IMR-90 (cell line): ENCODE data around the gene NUAK1. TPM values are rescaled to one million over a fixed set of nuclear protein-coding genes. Genes with fewer than 3 reads are reported as not detected.

ENCODE experiments used
- ATAC-seq: fragments of 200-7000 bp; cut with Tn5 transposase; 2 replicates; pipeline ENCODE4 v1.9.1; 2020; ENCODE audit warnings: low read depth, mild to moderate bottlenecking, moderate library complexity
- BruUV-seq: library from RNA; stranded (reverse); fragments of 400-500 nt; replicated peaks from 2 replicates; lab custom pipeline; 2021; lab: Mats Ljungman, UMichigan
- CTCF ChIA-PET: fragments of 300-600 bp; formaldehyde crosslinking; extraction: SDS; loops from one replicate; lab custom pipeline; 2021; ENCODE audit warnings: antibody characterized with exemption; lab: Yijun Ruan, JAX
- POLR2A ChIA-PET: fragments of 300-600 bp; sonication (Branson Sonifier 250); formaldehyde crosslinking; loops from one replicate; lab custom pipeline; 2022; ENCODE audit warnings: antibody characterized with exemption; ENCODE audit not compliant: unreplicated experiment; lab: Charles Lee
- DNase-seq: peaks from one replicate; pipeline ENCODE4 v3.0.0; 2013
- H2AFZ ChIP-seq: replicated peaks from 2 replicates; pipeline ENCODE3; 2013; ENCODE audit warnings: low read length, mild to moderate bottlenecking; ENCODE audit not compliant: poor library complexity
- H2AK5ac ChIP-seq: 2 replicates; pipeline ENCODE4 v1.6.1; 2013; ENCODE audit warnings: low read depth, low read length, inconsistent platforms
- H2AK9ac ChIP-seq: replicated peaks from 2 replicates; pipeline ENCODE3; 2013; ENCODE audit warnings: mild to moderate bottlenecking, low read depth, low read length, moderate library complexity; ENCODE audit not compliant: poor library complexity
- H2BK120ac ChIP-seq: 2 replicates; pipeline ENCODE4 v1.6.1; 2013; ENCODE audit warnings: low read depth, low read length, inconsistent platforms
- H2BK15ac ChIP-seq: 3 replicates; pipeline ENCODE4 v1.6.1; 2013; ENCODE audit warnings: low read depth, low read length, inconsistent platforms
- H2BK20ac ChIP-seq: 2 replicates; pipeline ENCODE4 v1.6.1; 2013; ENCODE audit warnings: low read depth, mild to moderate bottlenecking, inconsistent platforms, low read length, moderate library complexity
- H2BK5ac ChIP-seq: 2 replicates; pipeline ENCODE4 v1.6.1; 2013; ENCODE audit warnings: mild to moderate bottlenecking, low read depth, low read length, inconsistent platforms; ENCODE audit not compliant: poor library complexity, severe bottlenecking
- H3K14ac ChIP-seq: replicated peaks from 2 replicates; pipeline ENCODE4 v1.6.1; 2013; ENCODE audit warnings: low read depth, low read length, inconsistent platforms
- H3K18ac ChIP-seq: 2 replicates; pipeline ENCODE4 v1.6.1; 2013; ENCODE audit warnings: low read depth, low read length, control low read depth
- H3K23ac ChIP-seq: 2 replicates; pipeline ENCODE4 v1.6.1; 2013; ENCODE audit warnings: low read depth, low read length, inconsistent platforms
- H3K27ac ChIP-seq: 2 replicates; pipeline ENCODE4 v1.5.1; 2013; ENCODE audit warnings: mild to moderate bottlenecking, control low read depth, low read length; ENCODE audit not compliant: insufficient read depth
- H3K27me3 ChIP-seq: 2 replicates; pipeline ENCODE4 v1.6.1; 2013; ENCODE audit warnings: low read length; ENCODE audit not compliant: control insufficient read depth, insufficient read depth
- H3K36me3 ChIP-seq: 2 replicates; pipeline ENCODE4 v1.6.1; 2013; ENCODE audit warnings: low read length, mixed read lengths; ENCODE audit not compliant: control insufficient read depth, insufficient read depth
- H3K4ac ChIP-seq: 2 replicates; pipeline ENCODE4 v1.6.1; 2013; ENCODE audit warnings: low read depth, low read length, inconsistent platforms
- H3K4me1 ChIP-seq: 2 replicates; pipeline ENCODE4 v1.6.1; 2013; ENCODE audit warnings: low read length, mixed read lengths; ENCODE audit not compliant: control insufficient read depth, insufficient read depth
- H3K4me2 ChIP-seq: 2 replicates; pipeline ENCODE4 v1.6.1; 2013; ENCODE audit warnings: low read depth, mild to moderate bottlenecking, control low read depth, low read length, moderate library complexity
- H3K4me3 ChIP-seq: 2 replicates; pipeline ENCODE4 v1.5.1; 2013; ENCODE audit warnings: low read depth, mild to moderate bottlenecking, control low read depth, low read length, moderate library complexity; ENCODE audit not compliant: insufficient read depth
- H3K56ac ChIP-seq: 2 replicates; pipeline ENCODE4 v1.6.1; 2013; ENCODE audit warnings: low read length, inconsistent platforms; ENCODE audit not compliant: insufficient read depth; ENCODE audit errors: extremely low read depth
- H3K79me1 ChIP-seq, 2 experiments: 2 replicates each; pipeline ENCODE4 v1.6.1; 2013; ENCODE audit warnings: low read length in 2 of 2, inconsistent platforms in 1 of 2, low read depth in 1 of 2
- H3K9ac ChIP-seq: 2 replicates; pipeline ENCODE4 v1.6.1; 2013; ENCODE audit warnings: low read depth, low read length, control low read depth
- H3K9me1 ChIP-seq: 2 replicates; pipeline ENCODE4 v1.6.1; 2013; ENCODE audit warnings: low read length, inconsistent platforms; ENCODE audit not compliant: insufficient read depth
- H3K9me3 ChIP-seq: 2 replicates; pipeline ENCODE4 v1.6.1; 2013; ENCODE audit warnings: low read length; ENCODE audit not compliant: control insufficient read depth, insufficient read depth
- H4K20me1 ChIP-seq: 2 replicates; pipeline ENCODE4 v1.6.1; 2013; ENCODE audit warnings: low read length, inconsistent platforms; ENCODE audit not compliant: insufficient read depth
- H4K5ac ChIP-seq: 2 replicates; pipeline ENCODE4 v1.6.1; 2013; ENCODE audit warnings: mild to moderate bottlenecking, low read depth, low read length, control low read depth
- H4K8ac ChIP-seq, 2 experiments: 2 replicates each; pipeline ENCODE4 v1.6.1; 2013; ENCODE audit warnings: low read depth in 2 of 2, low read length in 2 of 2, control low read depth in 1 of 2, inconsistent platforms in 1 of 2
- H4K91ac ChIP-seq: 2 replicates; pipeline ENCODE4 v1.6.1; 2013; ENCODE audit warnings: low read depth, low read length, inconsistent platforms; ENCODE audit not compliant: insufficient read depth
- FOS ChIP-seq: fragments of 150-350 bp; IDR thresholded peaks from 2 replicates; pipeline ENCODE4 v1.6.1; 2016; ENCODE audit warnings: low read depth, low read length
- WGBS, 2 experiments: methylation state at CpG; one replicate each; pipeline versions ENCODE4 v1.1.5 to v1.1.7; 2013; ENCODE audit warnings: missing lambda C conversion rate in 2 of 2; ENCODE audit not compliant: insufficient read length in 1 of 2; ENCODE audit errors: extremely low coverage in 2 of 2; 5-methylcytosine and 5-hydroxymethylcytosine counted together
- dilution Hi-C: fragments of 300-500 bp; cut with HindIII; formaldehyde crosslinking; loops from one replicate; pipeline ENCODE4 v1.14.3; 2018; ENCODE audit warnings: low sequenced_read_pairs; ENCODE audit not compliant: unreplicated experiment
- in situ Hi-C: fragments of 300-500 bp; cut with MboI; formaldehyde crosslinking; loops from 3 replicates; pipeline ENCODE4 v1.14.3; 2019; ENCODE audit warnings: low sequenced_read_pairs, inconsistent platforms, mixed read lengths
- intact Hi-C: fragments of 100-400 bp; cut with micrococcal nuclease; formaldehyde crosslinking; loops from 2 replicates; pipeline ENCODE4 v1.10.0; 2022
- polyA plus RNA-seq, 3 experiments: library from polyadenylated mRNA; depleted of rRNA; stranded (reverse); fragments of >200 nt; gene quantifications; 2 replicates each; pipeline ENCODE4 v1.2.3, GENCODE V29; 2012; ENCODE audit warnings: low replicate concordance in 1 of 3
- total RNA-seq: library from RNA; depleted of rRNA; stranded (reverse); fragments of >200 nt; gene quantifications from 2 replicates; pipeline ENCODE4 v1.2.3, GENCODE V29; 2012
- TF ChIP-seq, protein P1 (sequence below): conservative IDR thresholded peaks from 2 replicates; pipeline ENCODE4 v1.5.1; 2012; ENCODE audit warnings: mild to moderate bottlenecking, low read depth, low read length, improper control_type of control experiment

The NUAK1 gene
- total and polyA plus RNA-seq, 2 of the 4 experiments (the other 2 are of a cell fraction): 4.8 to 8.8 TPM

DNA sequence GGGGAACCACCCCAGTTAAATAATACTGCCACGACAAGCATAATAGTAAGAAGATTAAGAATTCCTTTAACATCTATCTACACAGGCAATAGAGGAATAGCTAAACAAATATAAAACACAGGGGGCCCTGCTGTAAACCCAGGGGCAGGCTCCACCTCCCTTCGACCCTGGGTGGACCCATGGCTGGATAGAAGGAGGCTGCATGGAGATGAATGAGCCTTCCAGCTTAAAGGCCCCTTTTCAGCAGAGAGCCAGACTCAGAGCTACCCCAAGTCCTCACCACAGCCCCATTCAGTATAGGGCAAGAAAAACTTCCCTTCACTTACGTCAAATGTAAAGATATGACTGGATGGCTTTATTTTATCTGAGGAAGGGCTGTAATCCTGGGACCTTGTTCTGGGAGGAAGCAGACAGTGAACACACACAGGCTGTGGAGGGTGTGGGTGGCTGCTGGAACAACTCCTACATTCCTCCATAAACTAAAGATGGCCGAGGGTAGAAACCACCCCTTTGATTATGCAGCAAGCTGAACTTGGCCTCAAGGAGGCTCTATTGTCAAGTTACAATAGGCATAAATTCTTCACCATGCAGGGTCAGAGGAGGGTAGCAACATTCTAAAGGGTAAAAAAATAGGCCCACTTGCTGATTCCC lies 30.4 kb downstream of the NUAK1 start:
- ChIA-PET CTCF (interaction anchor here (1.1 kb wide), 1 partner anchor 28 kb away, joined by 3 read pairs; no protein-coding TSS in a partner anchor), POLR2A (no interaction called here)
- H3K56ac ChIP-seq: no peak overlapping the region
- 0 out of 2 replicates have a peak, but pooled peaks cover 1% of the 10 kb centered on the region for H3K36me3 ChIP-seq
- no peaks in the 10 kb centered on the region for H3K27me3 ChIP-seq
- peak overlapping the region in 1 of 2 experiments; percentile 14; a peak in 1 of 4 replicates for H4K8ac ChIP-seq
- H3K9ac ChIP-seq: peak overlapping the region; percentile 21; the same call in 1 of the 2 replicates
- no TSS peak for BruUV-seq
- H3K9me3 ChIP-seq: no peaks in the 10 kb centered on the region
- no peak overlapping the region for H2AFZ ChIP-seq
- H3K27ac ChIP-seq: no peak overlapping the region
- H3K18ac ChIP-seq: 0 out of 2 replicates have a peak overlapping the region, but pooled peaks have one; percentile 30
- 0 out of 2 replicates have a peak overlapping the region, but pooled peaks have one; percentile 16 for H3K14ac ChIP-seq
- in situ Hi-C loops: no loop called here
- ATAC-seq (peak; percentile 75), DNase-seq (peak; percentile 65)
- dilution Hi-C loops: no loop called here
- H3K4me2 ChIP-seq: peak overlapping the region; percentile 44; the same call in 1 of the 2 replicates
- H3K79me1 ChIP-seq: peaks cover 10 to 58% of the 10 kb centered on the region in 2 experiments; a peak in 3 of 4 replicates
- WGBS, 2 experiments: no CpG with 5 or more reads among the region's 4 CpGs
- peak overlapping the region; percentile 10; the same call in 1 of the 2 replicates for H3K23ac ChIP-seq
- no peak overlapping the region for H3K4me3 ChIP-seq
- H3K4ac ChIP-seq: peak overlapping the region; percentile 40; the same call in 1 of the 2 replicates
- peaks cover 14% of the 10 kb centered on the region; the same call in 1 of the 2 replicates for H3K9me1 ChIP-seq
- peak overlapping the region; percentile 23 for H2BK120ac ChIP-seq
- TF ChIP-seq, protein P1, sequence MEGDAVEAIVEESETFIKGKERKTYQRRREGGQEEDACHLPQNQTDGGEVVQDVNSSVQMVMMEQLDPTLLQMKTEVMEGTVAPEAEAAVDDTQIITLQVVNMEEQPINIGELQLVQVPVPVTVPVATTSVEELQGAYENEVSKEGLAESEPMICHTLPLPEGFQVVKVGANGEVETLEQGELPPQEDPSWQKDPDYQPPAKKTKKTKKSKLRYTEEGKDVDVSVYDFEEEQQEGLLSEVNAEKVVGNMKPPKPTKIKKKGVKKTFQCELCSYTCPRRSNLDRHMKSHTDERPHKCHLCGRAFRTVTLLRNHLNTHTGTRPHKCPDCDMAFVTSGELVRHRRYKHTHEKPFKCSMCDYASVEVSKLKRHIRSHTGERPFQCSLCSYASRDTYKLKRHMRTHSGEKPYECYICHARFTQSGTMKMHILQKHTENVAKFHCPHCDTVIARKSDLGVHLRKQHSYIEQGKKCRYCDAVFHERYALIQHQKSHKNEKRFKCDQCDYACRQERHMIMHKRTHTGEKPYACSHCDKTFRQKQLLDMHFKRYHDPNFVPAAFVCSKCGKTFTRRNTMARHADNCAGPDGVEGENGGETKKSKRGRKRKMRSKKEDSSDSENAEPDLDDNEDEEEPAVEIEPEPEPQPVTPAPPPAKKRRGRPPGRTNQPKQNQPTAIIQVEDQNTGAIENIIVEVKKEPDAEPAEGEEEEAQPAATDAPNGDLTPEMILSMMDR: 0 out of 2 replicates have a peak, but pooled peaks have one; percentile 16
- TF ChIP-seq FOS: no peak
- H2BK15ac ChIP-seq: no peak overlapping the region
- H2AK9ac ChIP-seq: no peak overlapping the region
- H4K20me1 ChIP-seq: peaks cover 20% of the 10 kb centered on the region; the same call in 1 of the 2 replicates
- peaks cover 31% of the 10 kb centered on the region for H3K4me1 ChIP-seq
- intact Hi-C loops: no loop called here
- H2BK20ac ChIP-seq: peak overlapping the region; percentile 22; the same call in 1 of the 2 replicates
- peak overlapping the region; percentile 50; the same call in 1 of the 2 replicates for H4K5ac ChIP-seq
- H4K91ac ChIP-seq: peak overlapping the region; percentile 59
- H2AK5ac ChIP-seq: peak overlapping the region; percentile 18; the same call in 1 of the 2 replicates
- peak overlapping the region; percentile 19 for H2BK5ac ChIP-seq
